GM12878 (cell line): ENCODE data around the gene MVB12B. TPM values are rescaled to one million over a fixed set of nuclear protein-coding genes. Genes with fewer than 3 reads are reported as not detected.

ENCODE experiments used
- ATAC-seq: fragments of 200-7000 bp; cut with Tn5 transposase; 3 replicates; pipeline ENCODE4 v1.9.1; 2020; ENCODE audit warnings: mild to moderate bottlenecking, moderate library complexity
- BruUV-seq: library from RNA; stranded (reverse); fragments of 400-500 nt; replicated peaks from 2 replicates; lab custom pipeline; 2021; lab: Mats Ljungman, UMichigan
- CTCF ChIA-PET: fragments of 300-600 bp; sonication (Branson Sonifier 250); formaldehyde crosslinking; extraction: SDS; loops from one replicate; lab custom pipeline; 2021; ENCODE audit warnings: inconsistent platforms; lab: Yijun Ruan, JAX
- POLR2A ChIA-PET: fragments of 350-600 bp; formaldehyde crosslinking; extraction: SDS; loops from one replicate; lab custom pipeline; 2021; ENCODE audit warnings: inconsistent platforms; lab: Charles Lee
- RAD21 ChIA-PET: fragments of 300-600 bp; sonication (Branson Sonifier 250); formaldehyde crosslinking; loops from one replicate; lab custom pipeline; 2023; ENCODE audit warnings: antibody characterized with exemption; ENCODE audit not compliant: unreplicated experiment; lab: Charles Lee
- SMC1A ChIA-PET: fragments of 300-600 bp; sonication (Branson Sonifier 250); formaldehyde crosslinking; loops from one replicate; lab custom pipeline; 2023; ENCODE audit not compliant: unreplicated experiment, uncharacterized antibody; lab: Charles Lee
- DNase-seq: peaks from one replicate; pipeline ENCODE4 v3.0.0-alpha.2; 2011; ENCODE audit warnings: low read depth, low spot score
- FAIRE-seq: peaks from 3 replicates; lab custom pipeline; 2011; peaks lifted over from hg19 to GRCh38; lab: Jason Lieb, UNC
- H2AFZ ChIP-seq: 2 replicates; pipeline ENCODE4 v1.6.0; 2011; ENCODE audit warnings: low read depth, low read length, control low read depth; ENCODE audit not compliant: control insufficient read depth
- H3K27ac ChIP-seq: 2 replicates; pipeline ENCODE4 v1.5.1; 2011; ENCODE audit warnings: control low read depth; ENCODE audit not compliant: control insufficient read depth, insufficient read depth
- H3K27me3 ChIP-seq, 2 experiments: replicated peaks in 1 of 2; 2 replicates each; pipeline versions ENCODE4 v1.6.0 to v1.6.1; 2011; ENCODE audit warnings: low read length in 1 of 2; ENCODE audit not compliant: control insufficient read depth in 2 of 2, insufficient read depth in 2 of 2
- H3K36me3 ChIP-seq, 2 experiments: 2 replicates each; pipeline ENCODE4 v1.5.1; 2011; ENCODE audit warnings: low read length in 1 of 2; ENCODE audit not compliant: control insufficient read depth in 2 of 2, insufficient read depth in 2 of 2
- H3K4me1 ChIP-seq: 2 replicates; pipeline ENCODE4 v1.6.1; 2011; ENCODE audit warnings: mild to moderate bottlenecking, low read length, moderate library complexity, mixed read lengths; ENCODE audit not compliant: control insufficient read depth, insufficient read depth
- H3K4me2 ChIP-seq: 2 replicates; pipeline ENCODE4 v1.6.0; 2011; ENCODE audit warnings: control low read depth; ENCODE audit not compliant: control insufficient read depth, insufficient read depth
- H3K4me3 ChIP-seq: fragments of 200-600 bp; sonication (generic); 2 replicates; pipeline ENCODE4 v1.5.1; 2016
- H3K79me2 ChIP-seq: 2 replicates; pipeline ENCODE4 v1.6.0; 2011; ENCODE audit warnings: low read length; ENCODE audit not compliant: control insufficient read depth, insufficient read depth
- H3K9ac ChIP-seq: 2 replicates; pipeline ENCODE4 v1.8.0; 2011; ENCODE audit warnings: low read length, control low read depth, mixed read lengths; ENCODE audit not compliant: control insufficient read depth, insufficient read depth
- H3K9me3 ChIP-seq: replicated peaks from 3 replicates; pipeline ENCODE4 v1.5.1; 2011; ENCODE audit warnings: mild to moderate bottlenecking, low read length; ENCODE audit not compliant: control insufficient read depth, insufficient read depth
- H4K20me1 ChIP-seq: 2 replicates; pipeline ENCODE4 v1.6.0; 2011; ENCODE audit not compliant: control insufficient read depth, insufficient read depth
- ATF3 ChIP-seq: IDR thresholded peaks from 2 replicates; pipeline ENCODE4 v1.6.1; 2011; ENCODE audit warnings: low read depth, mild to moderate bottlenecking, low read length, moderate library complexity, borderline replicate concordance; ENCODE audit errors: extremely low read depth
- BCL11A ChIP-seq: IDR thresholded peaks from 2 replicates; pipeline ENCODE4 v1.6.1; 2011; ENCODE audit warnings: low read depth, low read length
- FOXK2 ChIP-seq: fragments of 450-650 bp; IDR thresholded peaks from 2 replicates; pipeline ENCODE4 v1.6.1; 2017; ENCODE audit warnings: mild to moderate bottlenecking, moderate library complexity
- HSF1 ChIP-seq: fragments of 150-350 bp; IDR thresholded peaks from 2 replicates; pipeline ENCODE4 v1.6.1; 2014; ENCODE audit warnings: mild to moderate bottlenecking, low read depth, low read length
- SPI1 ChIP-seq: IDR thresholded peaks from 2 replicates; pipeline ENCODE4 v1.6.1; 2011; ENCODE audit warnings: low read depth, mild to moderate bottlenecking, low read length, moderate library complexity, borderline replicate concordance; ENCODE audit not compliant: insufficient read depth
- SUZ12 ChIP-seq: fragments of 200-600 bp; sonication (generic); IDR thresholded peaks from one replicate; pipeline ENCODE4 v1.6.1; 2018; ENCODE audit warnings: antibody characterized with exemption, mild to moderate bottlenecking; ENCODE audit not compliant: unreplicated experiment
- ZBTB11 ChIP-seq: fragments of 450-650 bp; formaldehyde crosslinking; IDR thresholded peaks from 2 replicates; pipeline ENCODE4 v1.5.0; 2022; ENCODE audit warnings: mild to moderate bottlenecking, missing genetic modification characterization
- WGBS: methylation state at CpG from one replicate; pipeline ENCODE4 v1.1.6; 2016; ENCODE audit warnings: low lambda C conversion rate; ENCODE audit not compliant: insufficient replicate concordance, insufficient coverage; ENCODE audit errors: missing lambda C conversion rate; 5-methylcytosine and 5-hydroxymethylcytosine counted together
- in situ Hi-C: fragments of 300-500 bp; cut with MboI; formaldehyde crosslinking; loops from 9 replicates; pipeline ENCODE4 v1.14.3; 2018; ENCODE audit warnings: mixed read lengths
- intact Hi-C: fragments of 100-400 bp; cut with micrococcal nuclease; formaldehyde crosslinking; loops from one replicate; pipeline ENCODE4 v1.14.2; 2022; ENCODE audit not compliant: unreplicated experiment
- polyA plus RNA-seq, 11 experiments: library from polyadenylated mRNA; depleted of rRNA in 4 of 11; unstranded in 6 of 11; stranded (reverse) in 5 of 11; fragments of >200 nt; fragmentation: Nextera tagmentation in 4 of 11; fragmentation: Illumina TruSeq in 1 of 11; extraction: Ambion mirVana in 4 of 11; extraction: Trizol in 1 of 11; gene quantifications; 1 replicate in 1 of 11; 2 replicates in 10 of 11; pipeline versions ENCODE4 v1.2.1 to v1.2.3, GENCODE V29; 2011 to 2016; ENCODE audit warnings: inconsistent platforms in 2 of 11, missing spikeins in 2 of 11, low read depth in 1 of 11
- total RNA-seq, 4 experiments: library from RNA; depleted of rRNA in 3 of 4; stranded (reverse); fragments of >200 nt in 3 of 4; fragmentation: Illumina TruSeq in 1 of 4; extraction: Trizol in 1 of 4; gene quantifications; 2 replicates each; pipeline versions ENCODE4 v1.2.1 to v1.2.3, GENCODE V29; 2013 to 2021

MVB12B gene
- total and polyA plus RNA-seq, 10 of the 15 experiments (the other 5 are each of a cell fraction or from before 2014, with no cell fraction given) = 0.08 TPM; not detected in 9

- no peak overlapping the region for H3K4me3 ChIP-seq
- ChIA-PET POLR2A (no interaction called here), SMC1A (no interaction called here), CTCF (interaction anchor here (0.7 to 0.8 kb wide), 2 partner anchors 10 to 228 kb away, joined by 3 read pairs; no protein-coding TSS in a partner anchor), RAD21 (no interaction called here)
- no peak overlapping the region for H2AFZ ChIP-seq
- H4K20me1 ChIP-seq = no peaks in the 10 kb centered on the region
- WGBS = 63% methylated on average over 8 of the region's 8 CpGs
- TF ChIP-seq SUZ12 (no peak), SPI1 (no peak), ATF3 (no peak), BCL11A (no peak), ZBTB11 (CRISPR knock-in tag) (no peak), FOXK2 (no peak), HSF1 (no peak)
- H3K9me3 ChIP-seq = peaks cover 5% of the 10 kb centered on the region; the same call in 2 of the 3 replicates
- H3K27ac ChIP-seq = no peak overlapping the region
- in situ Hi-C loops (no loop called here), intact Hi-C loops (no loop called here)
- ATAC-seq = no peak
- no peak overlapping the region for H3K4me2 ChIP-seq
- BruUV-seq = no TSS peak
- no peaks in the 10 kb centered on the region for H3K27me3 ChIP-seq
- no peaks in the 10 kb centered on the region for H3K4me1 ChIP-seq
- no peak for DNase-seq
- no peak overlapping the region for H3K9ac ChIP-seq
- no peaks in the 10 kb centered on the region for H3K79me2 ChIP-seq
- no peaks in the 10 kb centered on the region for H3K36me3 ChIP-seq
- FAIRE-seq = no peak
These were observed 37.4 kb downstream of the MVB12B start for GRCh38 chr9:126363847-126364671.
